ENCODE data around the gene SNRNP25. TPM values are rescaled to one million over a fixed set of nuclear protein-coding genes. Genes with fewer than 3 reads are reported as not detected.

Gene SNRNP25
- total and polyA plus RNA-seq, 2 of the 8 experiments (the other 6 are each of a cell fraction or from before 2014, with no cell fraction given) = 53.0 to 58.4 TPM

- H3K4me2 ChIP-seq (ENCODE audit: insufficient read depth in 1 of 2, low read depth in 2 of 2, low read length in 2 of 2) = no peak overlapping the region
- H3K36me3 ChIP-seq (ENCODE audit: control insufficient read depth in 2 of 4, insufficient read depth in 4 of 4, low read length in 3 of 4) = peaks cover 21 to 65% (median 50%) of the 10 kb centered on the region in 4 experiments
- H3K4me1 ChIP-seq (replicated peaks in 1 of 4; ENCODE audit: control insufficient read depth in 3 of 4, insufficient read depth in 4 of 4, low read length in 3 of 4) = no peaks in the 10 kb centered on the region
- no peak overlapping the region for H3K18ac ChIP-seq (ENCODE audit: extremely low read depth, low read length)
- H3K9ac ChIP-seq (replicated peaks in 1 of 4; ENCODE audit: extremely low read depth in 1 of 4, low read depth in 3 of 4, low read length in 3 of 4) = no peak overlapping the region
- no peak overlapping the region for H2BK15ac ChIP-seq (ENCODE audit: low read length)
- DNase-seq (ENCODE audit: low read depth in 1 of 2, low spot score in 2 of 2) (no peak), FAIRE-seq (no peak)
- no peak overlapping the region for H3K4me3 ChIP-seq (ENCODE audit: extremely low read depth in 1 of 4, insufficient read depth in 2 of 4, low read depth in 3 of 4, low read length in 4 of 4)
- ChIA-PET POLR2A (ENCODE audit: partially characterized antibody) (interaction anchor here (1.1 to 1.3 kb wide), 2 partner anchors 20 to 21 kb away, joined by 3 read pairs; no protein-coding TSS in a partner anchor), CTCF (ENCODE audit: partially characterized antibody) (interaction anchor here (0.7 kb wide), 1 partner anchor 76 kb away, joined by 3 read pairs; no protein-coding TSS in a partner anchor)
- H4K8ac ChIP-seq (ENCODE audit: extremely low read depth, insufficient read depth, low read length) = no peak overlapping the region
- H2BK12ac ChIP-seq (ENCODE audit: low read depth, low read length) = no peak overlapping the region
- H3K14ac ChIP-seq (ENCODE audit: insufficient read length) = no peak overlapping the region
- no peak overlapping the region for H2AK5ac ChIP-seq (ENCODE audit: low read depth, low read length)
- H3K79me1 ChIP-seq (ENCODE audit: low read depth, low read length) = peaks cover 2% of the 10 kb centered on the region; the same call in 1 of the 2 replicates
- 97% methylated on average over 4 of the region's 4 CpGs; no CpG with 5 or more reads in 1 of the 2 experiments for WGBS, 2 experiments (ENCODE audit: extremely low coverage in 1 of 2, insufficient coverage in 1 of 2, insufficient read length in 1 of 2, insufficient replicate concordance in 2 of 2, low coverage in 1 of 2, low lambda C conversion rate in 2 of 2, missing lambda C conversion rate in 1 of 2)
- H2AFZ ChIP-seq (ENCODE audit: low read length) = no peak overlapping the region
- H3K79me2 ChIP-seq (ENCODE audit: control insufficient read depth in 1 of 2, insufficient read depth in 2 of 2, low read length in 2 of 2) = peaks cover 0 to 2% of the 10 kb centered on the region in 2 experiments; a peak in 1 of 4 replicates
- no peak overlapping the region for H3K56ac ChIP-seq (replicated peaks; ENCODE audit: insufficient read length, low read depth, low read length)
- H4K20me1 ChIP-seq (replicated peaks in 1 of 2; ENCODE audit: control insufficient read depth in 1 of 2, insufficient read depth in 2 of 2, low read length in 2 of 2) = peaks cover 0 to 18% of the 10 kb centered on the region in 2 experiments
- no peak overlapping the region for H3K27ac ChIP-seq (ENCODE audit: low read depth, low read length)
- no peak overlapping the region for H4K5ac ChIP-seq (ENCODE audit: insufficient read length, low read depth, low read length)
- H3K23ac ChIP-seq (ENCODE audit: insufficient read length) = no peak overlapping the region
- no peaks in the 10 kb centered on the region for H3K23me2 ChIP-seq (ENCODE audit: low read depth, low read length)
- no peaks in the 10 kb centered on the region for H3K27me3 ChIP-seq (replicated peaks in 1 of 4; ENCODE audit: control insufficient read depth in 3 of 4, extremely low read depth in 1 of 4, insufficient read depth in 3 of 4, low read length in 3 of 4)
- no peak overlapping the region for H2BK20ac ChIP-seq (ENCODE audit: low read length)
- no peak overlapping the region for H4K91ac ChIP-seq (replicated peaks; ENCODE audit: insufficient read length, low read length)
- H2BK5ac ChIP-seq (ENCODE audit: low read depth, low read length) = no peak overlapping the region
- no peak overlapping the region for H2BK120ac ChIP-seq (replicated peaks; ENCODE audit: low read depth, low read length)
- no peaks in the 10 kb centered on the region; a peak in 1 of 4 replicates for H3K9me3 ChIP-seq (ENCODE audit: insufficient read depth in 2 of 2, low read depth in 1 of 2, low read length in 1 of 2)
- no peak overlapping the region for H3K4ac ChIP-seq (replicated peaks; ENCODE audit: insufficient read length, low read depth, low read length)
- no peak for TF ChIP-seq SUZ12 (IDR thresholded peaks at IDR 0.05; ENCODE audit: low read length)
- no peak for TF ChIP-seq YY1 (IDR thresholded peaks at IDR 0.05; ENCODE audit: low read depth, low read length)
- no peak for TF ChIP-seq EP300 (IDR thresholded peaks at IDR 0.05; ENCODE audit: borderline replicate concordance in 1 of 2, low read depth in 2 of 2, low read length in 2 of 2)
- TF ChIP-seq ASH2L (IDR thresholded peaks at IDR 0.05; ENCODE audit: low read length) = no peak
- no peak for TF ChIP-seq GTF2F1 (IDR thresholded peaks at IDR 0.05; ENCODE audit: borderline replicate concordance, low read depth, low read length)
- TF ChIP-seq SAP30 (IDR thresholded peaks at IDR 0.05; ENCODE audit: insufficient read depth, insufficient replicate concordance, low read length) = no peak
- no peak for TF ChIP-seq HDAC6 (IDR thresholded peaks at IDR 0.05; ENCODE audit: low read depth, low read length)
- TF ChIP-seq JUND (IDR thresholded peaks at IDR 0.05; ENCODE audit: low read length) = no peak
- no peak for TF ChIP-seq TCF12 (IDR thresholded peaks at IDR 0.05; ENCODE audit: low read depth, low read length)
- no peak for TF ChIP-seq SP4 (IDR thresholded peaks at IDR 0.05; ENCODE audit: low read length)
- no peak for TF ChIP-seq KDM4A (IDR thresholded peaks at IDR 0.05; ENCODE audit: low read depth, low read length, severe bottlenecking)
- TF ChIP-seq RXRA (IDR thresholded peaks at IDR 0.05; ENCODE audit: insufficient read depth, low read depth, low read length) = no peak
- no peak for TF ChIP-seq CTBP2 (IDR thresholded peaks at IDR 0.05; ENCODE audit: borderline replicate concordance, insufficient read depth, insufficient read length, low read length)
- TF ChIP-seq CBX8 (IDR thresholded peaks at IDR 0.05; ENCODE audit: borderline replicate concordance, low read depth, low read length) = no peak
Measured at GRCh38 chr16:42691-43090, 10.9 kb upstream of the SNRNP25 start.
